Right ventricle myocardium inferior (tissue), 1 donor: ENCODE results near the gene TSPAN6. TPM values are rescaled to one million over a fixed set of nuclear protein-coding genes. Genes with fewer than 3 reads are reported as not detected.

Experiments
- ATAC-seq: fragments of 200-7000 bp; cut with Tn5 transposase; one replicate; pipeline ENCODE4 v1.9.1; 2020; ENCODE audit warnings: mild to moderate bottlenecking, moderate library complexity
- DNase-seq: peaks from one replicate; pipeline ENCODE4 v3.0.0; 2021; ENCODE audit errors: missing footprints
- intact Hi-C: fragments of 100-400 bp; cut with DNase I; formaldehyde crosslinking; loops from one replicate; pipeline ENCODE4 v1.11.0; 2022
- total RNA-seq: library from RNA; stranded (reverse); fragmentation: NEBNext Ultra II Directional; extraction: Animal tissue kit (Norgen Biotek cat#: 25700); gene quantifications from one replicate; pipeline ENCODE4 v1.2.1, GENCODE V29; 2021
- donor health status: DM: no; HTN: yes; CAD: no; lungs with severe emphysema.

Gene TSPAN6
- total RNA-seq, 1 donor from 2014 or later, result 5.0 TPM

- intact Hi-C loops, result no loop called here
- no peak for DNase-seq
- ATAC-seq, result no peak
Observed at GRCh38 chrX:100596601-100597000, 40.0 kb downstream of the TSPAN6 start.

DNA sequence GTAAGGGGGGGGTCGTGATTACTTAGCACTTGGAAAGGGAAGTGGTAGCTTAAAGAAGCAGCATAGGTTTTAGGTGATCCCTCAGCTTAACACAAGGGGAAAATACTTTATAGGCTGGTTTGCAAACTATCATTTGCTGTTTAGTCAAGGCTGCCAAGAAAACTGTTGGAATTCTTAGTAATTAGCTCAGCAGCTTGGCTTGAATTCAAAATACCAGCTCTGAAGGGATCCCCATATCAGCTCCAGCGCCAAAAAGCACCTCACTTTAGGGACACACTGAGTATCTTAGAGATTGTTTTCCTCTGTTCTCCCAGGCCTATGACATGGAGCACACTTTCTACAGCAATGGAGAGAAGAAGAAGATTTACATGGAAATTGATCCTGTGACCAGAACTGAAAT lies 43.0 kb downstream of the TSPAN6 start:
- no peak for ATAC-seq
- intact Hi-C loops, result no loop called here

GRCh38 chrX:100593126-100593525 lies 43.5 kb downstream of the TSPAN6 start:
- DNase-seq, result no peak

More for the DNA sequence above, 43.0 kb downstream of the TSPAN6 start:
- no peak for DNase-seq

GRCh38 chrX:100591256-100592051 lies 45.2 kb downstream of the TSPAN6 start:
- intact Hi-C loops, result no loop called here
- ATAC-seq (no peak), DNase-seq (no peak)

More at GRCh38 chrX:100593126-100593525, 43.5 kb downstream of the TSPAN6 start:
- no peak for ATAC-seq
- intact Hi-C loops, result no loop called here

DNA sequence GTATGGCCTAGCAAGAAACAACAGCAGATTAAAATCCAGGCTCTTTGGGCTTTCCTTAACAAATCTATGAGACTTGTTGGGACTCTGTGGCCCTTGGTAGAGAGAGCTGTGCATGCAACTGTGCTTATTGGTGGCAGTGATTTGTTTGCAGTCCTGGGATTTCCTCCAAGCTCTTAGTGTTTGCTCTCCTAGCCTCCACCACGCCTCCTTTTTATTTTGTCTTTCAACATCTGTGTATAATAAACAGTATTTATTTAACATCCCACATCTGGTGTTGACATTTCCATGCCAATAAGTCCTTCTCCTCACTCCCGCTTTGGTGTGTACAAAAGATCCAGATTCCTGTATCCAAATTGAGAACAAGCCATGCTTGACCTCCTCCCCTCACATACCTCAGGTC lies 48.7 kb downstream of the TSPAN6 start:
- DNase-seq, result no peak
- intact Hi-C loops, result no loop called here
- ATAC-seq, result no peak

GRCh38 chrX:100586747-100587146 lies 49.9 kb downstream of the TSPAN6 start:
- DNase-seq, result no peak
- intact Hi-C loops, result no loop called here
- no peak for ATAC-seq

- intact Hi-C loops, result no loop called here
- no peak for DNase-seq
- no peak for ATAC-seq
Observed at GRCh38 chrX:100584611-100585010, 52.0 kb downstream of the TSPAN6 start, which contains the start of gene TNMD. TNMD (plus strand) TSS chrX:100584936; CDS start chrX:100585019, 83 bp downstream.

Other genes with a start within 250 kb of the TSPAN6 start
- gene PCDH19, start 226.5 kb downstream of the TSPAN6 start, total RNA-seq, result 0.65 TPM
- 0.19 TPM for gene TNMD, start 51.9 kb downstream of the TSPAN6 start, total RNA-seq
- 9.7 TPM for gene SRPX2, start 7.4 kb upstream of the TSPAN6 start, total RNA-seq
- 2.2 TPM for gene SYTL4, start 95.3 kb upstream of the TSPAN6 start, total RNA-seq
- gene CSTF2, start 183.6 kb upstream of the TSPAN6 start, total RNA-seq, result 6.6 TPM
- gene NOX1, start 237.6 kb upstream of the TSPAN6 start, total RNA-seq, result not detected